ENCODE measurements around the gene CACNB4.

- no peak for TF ChIP-seq POLR2A (IDR thresholded peaks at IDR 0.05)
- TF ChIP-seq, protein P1, sequence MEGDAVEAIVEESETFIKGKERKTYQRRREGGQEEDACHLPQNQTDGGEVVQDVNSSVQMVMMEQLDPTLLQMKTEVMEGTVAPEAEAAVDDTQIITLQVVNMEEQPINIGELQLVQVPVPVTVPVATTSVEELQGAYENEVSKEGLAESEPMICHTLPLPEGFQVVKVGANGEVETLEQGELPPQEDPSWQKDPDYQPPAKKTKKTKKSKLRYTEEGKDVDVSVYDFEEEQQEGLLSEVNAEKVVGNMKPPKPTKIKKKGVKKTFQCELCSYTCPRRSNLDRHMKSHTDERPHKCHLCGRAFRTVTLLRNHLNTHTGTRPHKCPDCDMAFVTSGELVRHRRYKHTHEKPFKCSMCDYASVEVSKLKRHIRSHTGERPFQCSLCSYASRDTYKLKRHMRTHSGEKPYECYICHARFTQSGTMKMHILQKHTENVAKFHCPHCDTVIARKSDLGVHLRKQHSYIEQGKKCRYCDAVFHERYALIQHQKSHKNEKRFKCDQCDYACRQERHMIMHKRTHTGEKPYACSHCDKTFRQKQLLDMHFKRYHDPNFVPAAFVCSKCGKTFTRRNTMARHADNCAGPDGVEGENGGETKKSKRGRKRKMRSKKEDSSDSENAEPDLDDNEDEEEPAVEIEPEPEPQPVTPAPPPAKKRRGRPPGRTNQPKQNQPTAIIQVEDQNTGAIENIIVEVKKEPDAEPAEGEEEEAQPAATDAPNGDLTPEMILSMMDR (IDR thresholded peaks at IDR 0.05) = no peak
Observed at GRCh38 chr2:151810489-151810888, 288.4 kb downstream of the CACNB4 start.

Data from sigmoid colon (tissue), 3 donors.